GM12878 (cell line): ENCODE results near the gene DUSP18. TPM values are rescaled to one million over a fixed set of nuclear protein-coding genes. Genes with fewer than 3 reads are reported as not detected.

ENCODE experiments used
- ATAC-seq: fragments of 200-7000 bp; cut with Tn5 transposase; 3 replicates; pipeline ENCODE4 v1.9.1; 2020; ENCODE audit warnings: mild to moderate bottlenecking, moderate library complexity
- BruUV-seq: library from RNA; stranded (reverse); fragments of 400-500 nt; replicated peaks from 2 replicates; lab custom pipeline; 2021; lab: Mats Ljungman, UMichigan
- CTCF ChIA-PET: fragments of 300-600 bp; sonication (Branson Sonifier 250); formaldehyde crosslinking; extraction: SDS; loops from one replicate; lab custom pipeline; 2021; ENCODE audit warnings: inconsistent platforms; lab: Yijun Ruan, JAX
- POLR2A ChIA-PET: fragments of 350-600 bp; formaldehyde crosslinking; extraction: SDS; loops from one replicate; lab custom pipeline; 2021; ENCODE audit warnings: inconsistent platforms; lab: Charles Lee
- RAD21 ChIA-PET: fragments of 300-600 bp; sonication (Branson Sonifier 250); formaldehyde crosslinking; loops from one replicate; lab custom pipeline; 2023; ENCODE audit warnings: antibody characterized with exemption; ENCODE audit not compliant: unreplicated experiment; lab: Charles Lee
- SMC1A ChIA-PET: fragments of 300-600 bp; sonication (Branson Sonifier 250); formaldehyde crosslinking; loops from one replicate; lab custom pipeline; 2023; ENCODE audit not compliant: unreplicated experiment, uncharacterized antibody; lab: Charles Lee
- DNase-seq: peaks from one replicate; pipeline ENCODE4 v3.0.0-alpha.2; 2011; ENCODE audit warnings: low read depth, low spot score
- FAIRE-seq: peaks from 3 replicates; lab custom pipeline; 2011; peaks lifted over from hg19 to GRCh38; lab: Jason Lieb, UNC
- H2AFZ ChIP-seq: 2 replicates; pipeline ENCODE4 v1.6.0; 2011; ENCODE audit warnings: low read depth, low read length, control low read depth; ENCODE audit not compliant: control insufficient read depth
- H3K27ac ChIP-seq: 2 replicates; pipeline ENCODE4 v1.5.1; 2011; ENCODE audit warnings: control low read depth; ENCODE audit not compliant: control insufficient read depth, insufficient read depth
- H3K27me3 ChIP-seq, 2 experiments: replicated peaks in 1 of 2; 2 replicates each; pipeline versions ENCODE4 v1.6.0 to v1.6.1; 2011; ENCODE audit warnings: low read length in 1 of 2; ENCODE audit not compliant: control insufficient read depth in 2 of 2, insufficient read depth in 2 of 2
- H3K36me3 ChIP-seq, 2 experiments: 2 replicates each; pipeline ENCODE4 v1.5.1; 2011; ENCODE audit warnings: low read length in 1 of 2; ENCODE audit not compliant: control insufficient read depth in 2 of 2, insufficient read depth in 2 of 2
- H3K4me1 ChIP-seq: 2 replicates; pipeline ENCODE4 v1.6.1; 2011; ENCODE audit warnings: mild to moderate bottlenecking, low read length, moderate library complexity, mixed read lengths; ENCODE audit not compliant: control insufficient read depth, insufficient read depth
- H3K4me2 ChIP-seq: 2 replicates; pipeline ENCODE4 v1.6.0; 2011; ENCODE audit warnings: control low read depth; ENCODE audit not compliant: control insufficient read depth, insufficient read depth
- H3K4me3 ChIP-seq: fragments of 200-600 bp; sonication (generic); 2 replicates; pipeline ENCODE4 v1.5.1; 2016
- H3K79me2 ChIP-seq: 2 replicates; pipeline ENCODE4 v1.6.0; 2011; ENCODE audit warnings: low read length; ENCODE audit not compliant: control insufficient read depth, insufficient read depth
- H3K9ac ChIP-seq: 2 replicates; pipeline ENCODE4 v1.8.0; 2011; ENCODE audit warnings: low read length, control low read depth, mixed read lengths; ENCODE audit not compliant: control insufficient read depth, insufficient read depth
- H3K9me3 ChIP-seq: replicated peaks from 3 replicates; pipeline ENCODE4 v1.5.1; 2011; ENCODE audit warnings: mild to moderate bottlenecking, low read length; ENCODE audit not compliant: control insufficient read depth, insufficient read depth
- H4K20me1 ChIP-seq: 2 replicates; pipeline ENCODE4 v1.6.0; 2011; ENCODE audit not compliant: control insufficient read depth, insufficient read depth
- ATF7 ChIP-seq: fragments of 450-650 bp; IDR thresholded peaks from 2 replicates; pipeline ENCODE4 v1.6.1; 2016; ENCODE audit warnings: low read depth, mild to moderate bottlenecking
- BCL11A ChIP-seq: IDR thresholded peaks from 2 replicates; pipeline ENCODE4 v1.6.1; 2011; ENCODE audit warnings: low read depth, low read length
- BRCA1 ChIP-seq: IDR thresholded peaks from 2 replicates; pipeline ENCODE4 v1.6.1; 2011; ENCODE audit warnings: low read depth, low read length, improper control_type of control experiment
- CBFB ChIP-seq: IDR thresholded peaks from 2 replicates; pipeline ENCODE4 v1.6.1; 2016; ENCODE audit warnings: antibody characterized with exemption, low read depth
- MXI1 ChIP-seq: fragments of 150-350 bp; IDR thresholded peaks from 2 replicates; pipeline ENCODE4 v1.6.1; 2011; ENCODE audit warnings: low read depth, mild to moderate bottlenecking, inconsistent platforms, low read length, improper control_type of control experiment
- RFX5 ChIP-seq: IDR thresholded peaks from 2 replicates; pipeline ENCODE4 v1.6.1; 2011; ENCODE audit warnings: low read depth, low read length, improper control_type of control experiment
- SRF ChIP-seq, 2 experiments: IDR thresholded peaks; 2 replicates each; pipeline ENCODE4 v1.6.1; 2011; ENCODE audit warnings: low read depth in 2 of 2, low read length in 2 of 2, mild to moderate bottlenecking in 1 of 2, moderate library complexity in 1 of 2
- ZNF217 ChIP-seq: fragments of 450-650 bp; IDR thresholded peaks from 2 replicates; pipeline ENCODE4 v1.6.1; 2017; ENCODE audit warnings: antibody characterized with exemption, mild to moderate bottlenecking
- ZNF24 ChIP-seq: fragments of 450-650 bp; IDR thresholded peaks from 2 replicates; pipeline ENCODE4 v1.6.1; 2017; ENCODE audit warnings: antibody characterized with exemption, mild to moderate bottlenecking
- WGBS: methylation state at CpG from one replicate; pipeline ENCODE4 v1.1.6; 2016; ENCODE audit warnings: low lambda C conversion rate; ENCODE audit not compliant: insufficient replicate concordance, insufficient coverage; ENCODE audit errors: missing lambda C conversion rate; 5-methylcytosine and 5-hydroxymethylcytosine counted together
- in situ Hi-C: fragments of 300-500 bp; cut with MboI; formaldehyde crosslinking; loops from 9 replicates; pipeline ENCODE4 v1.14.3; 2018; ENCODE audit warnings: mixed read lengths
- intact Hi-C: fragments of 100-400 bp; cut with micrococcal nuclease; formaldehyde crosslinking; loops from one replicate; pipeline ENCODE4 v1.14.2; 2022; ENCODE audit not compliant: unreplicated experiment
- polyA plus RNA-seq, 11 experiments: library from polyadenylated mRNA; depleted of rRNA in 4 of 11; unstranded in 6 of 11; stranded (reverse) in 5 of 11; fragments of >200 nt; fragmentation: Nextera tagmentation in 4 of 11; fragmentation: Illumina TruSeq in 1 of 11; extraction: Ambion mirVana in 4 of 11; extraction: Trizol in 1 of 11; gene quantifications; 1 replicate in 1 of 11; 2 replicates in 10 of 11; pipeline versions ENCODE4 v1.2.1 to v1.2.3, GENCODE V29; 2011 to 2016; ENCODE audit warnings: inconsistent platforms in 2 of 11, missing spikeins in 2 of 11, low read depth in 1 of 11
- total RNA-seq, 4 experiments: library from RNA; depleted of rRNA in 3 of 4; stranded (reverse); fragments of >200 nt in 3 of 4; fragmentation: Illumina TruSeq in 1 of 4; extraction: Trizol in 1 of 4; gene quantifications; 2 replicates each; pipeline versions ENCODE4 v1.2.1 to v1.2.3, GENCODE V29; 2013 to 2021
- TF ChIP-seq, protein P1 (sequence below): fragments of 450-650 bp; IDR thresholded peaks from 2 replicates; pipeline ENCODE4 v1.6.1; 2016; ENCODE audit warnings: mild to moderate bottlenecking

DUSP18 gene
- total and polyA plus RNA-seq, 10 of the 15 experiments (the other 5 are each of a cell fraction or from before 2014, with no cell fraction given), result 1.9 to 11.9 (median 7.7) TPM

GRCh38 chr22:30647536-30647935 is 20.1 kb downstream of the DUSP18 start:
- Histone ChIP-seq H3K27ac (no peak overlapping the region), H3K9me3 (no peaks in the 10 kb centered on the region), H3K4me2 (no peak overlapping the region), H3K4me3 (no peak overlapping the region), H3K36me3 (no peaks in the 10 kb centered on the region; a peak in 2 of 4 replicates), H3K27me3 (no peaks in the 10 kb centered on the region), H2AFZ (no peak overlapping the region), H3K79me2 (no peaks in the 10 kb centered on the region), H4K20me1 (no peaks in the 10 kb centered on the region), H3K4me1 (peaks cover 11% of the 10 kb centered on the region), H3K9ac (no peak overlapping the region)
- no peak for DNase-seq
- ChIA-PET POLR2A (interaction anchor here (0.6 kb wide), 1 partner anchor 12 kb away, joined by 6 read pairs; no protein-coding TSS in a partner anchor), SMC1A (no interaction called here), CTCF (no interaction called here), RAD21 (no interaction called here)
- no TSS peak for BruUV-seq
- TF ChIP-seq ATF7, result no peak
- in situ Hi-C loops (loop anchor here (25.0 kb wide), 1 partner anchor 265 kb away; no protein-coding TSS in a partner anchor), intact Hi-C loops (no loop called here)
- no peak for FAIRE-seq
- 89% methylated on average over 3 of the region's 3 CpGs for WGBS
- no peak for ATAC-seq

DNA sequence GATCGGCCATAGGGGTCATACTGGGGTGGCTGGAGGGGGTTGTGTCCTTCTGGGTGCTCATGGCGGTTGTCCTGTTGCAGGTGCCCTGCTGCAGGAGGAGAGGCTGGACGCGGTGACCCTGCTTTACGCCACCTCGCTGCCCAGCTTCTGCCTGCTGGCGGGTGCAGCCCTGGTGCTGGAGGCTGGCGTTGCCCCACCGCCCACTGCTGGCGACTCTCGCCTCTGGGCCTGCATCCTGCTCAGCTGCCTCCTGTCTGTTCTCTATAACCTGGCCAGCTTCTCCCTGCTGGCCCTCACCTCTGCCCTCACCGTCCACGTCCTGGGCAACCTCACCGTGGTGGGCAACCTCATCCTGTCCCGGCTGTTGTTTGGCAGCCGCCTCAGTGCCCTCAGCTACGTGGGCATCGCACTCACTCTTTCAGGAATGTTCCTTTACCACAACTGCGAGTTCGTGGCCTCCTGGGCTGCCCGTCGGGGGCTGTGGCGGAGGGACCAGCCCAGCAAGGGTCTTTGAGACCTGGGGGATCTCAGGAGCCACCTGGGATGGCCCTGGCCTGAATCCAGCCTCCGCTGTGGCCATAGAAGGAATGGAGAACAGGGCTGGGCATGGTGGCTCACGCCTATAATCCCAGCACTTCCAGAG is 21.0 kb downstream of the DUSP18 start:
- intact Hi-C loops (no loop called here), in situ Hi-C loops (loop anchor here (25.0 kb wide), 1 partner anchor 266 kb away; no protein-coding TSS in a partner anchor)
- no peak for FAIRE-seq
- no peaks in the 10 kb centered on the region; a peak in 2 of 4 replicates for H3K36me3 ChIP-seq
- ChIA-PET CTCF (interaction anchor here (1.5 kb wide), 1 partner anchor 108 kb away, joined by 8 read pairs; no protein-coding TSS in a partner anchor), SMC1A (no interaction called here), POLR2A (interaction anchor here (0.5 to 1.1 kb wide), 3 partner anchors 10 to 24 kb away, joined by 3 to 5 read pairs (median 3); partner anchors contain the start of gene SLC35E4), RAD21 (no interaction called here)
- ATAC-seq, result no peak
- H3K4me3 ChIP-seq, result no peak overlapping the region
- H3K9ac ChIP-seq, result no peak overlapping the region
- no peaks in the 10 kb centered on the region for H4K20me1 ChIP-seq
- no peak for DNase-seq
- H3K4me1 ChIP-seq, result peaks cover 11% of the 10 kb centered on the region
- H3K4me2 ChIP-seq, result no peak overlapping the region
- H3K9me3 ChIP-seq, result no peaks in the 10 kb centered on the region
- H3K79me2 ChIP-seq, result no peaks in the 10 kb centered on the region
- H2AFZ ChIP-seq, result no peak overlapping the region
- H3K27ac ChIP-seq, result no peak overlapping the region
- no peak for TF ChIP-seq ZNF217
- no peak for TF ChIP-seq MXI1
- no peak for TF ChIP-seq RFX5
- no peak for TF ChIP-seq ZNF24
- TF ChIP-seq, protein P1, sequence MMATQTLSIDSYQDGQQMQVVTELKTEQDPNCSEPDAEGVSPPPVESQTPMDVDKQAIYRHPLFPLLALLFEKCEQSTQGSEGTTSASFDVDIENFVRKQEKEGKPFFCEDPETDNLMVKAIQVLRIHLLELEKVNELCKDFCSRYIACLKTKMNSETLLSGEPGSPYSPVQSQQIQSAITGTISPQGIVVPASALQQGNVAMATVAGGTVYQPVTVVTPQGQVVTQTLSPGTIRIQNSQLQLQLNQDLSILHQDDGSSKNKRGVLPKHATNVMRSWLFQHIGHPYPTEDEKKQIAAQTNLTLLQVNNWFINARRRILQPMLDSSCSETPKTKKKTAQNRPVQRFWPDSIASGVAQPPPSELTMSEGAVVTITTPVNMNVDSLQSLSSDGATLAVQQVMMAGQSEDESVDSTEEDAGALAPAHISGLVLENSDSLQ, result no peak
- TF ChIP-seq BCL11A, result no peak
- TF ChIP-seq SRF (IDR thresholded peaks at IDR 0.05; ENCODE audit: low read depth in 2 of 2, low read length in 2 of 2), result 0 out of 4 replicates have a peak, but pooled peaks of 1 of the 2 experiments have one; percentile 19
- no peak for TF ChIP-seq CBFB
- no peak for TF ChIP-seq BRCA1
- 74% methylated on average over 25 of the region's 25 CpGs for WGBS
- no TSS peak for BruUV-seq
- no peaks in the 10 kb centered on the region for H3K27me3 ChIP-seq
